Kidney (tissue), 14 donors: ENCODE results near the gene KRT73. TPM values are rescaled to one million over a fixed set of nuclear protein-coding genes. Genes with fewer than 3 reads are reported as not detected.

ENCODE experiments used
- DNase-seq, 5 donors: peaks; one replicate each; pipeline ENCODE4 v3.0.0-alpha.2; 2013 to 2020
- FAIRE-seq: peaks from 2 replicates; lab custom pipeline; 2012; peaks lifted over from hg19 to GRCh38; lab: Jason Lieb, UNC
- H3K27ac ChIP-seq, 2 donors: one replicate each; pipeline ENCODE4 v1.7.0; 2013; ENCODE audit warnings: low read depth in 2 of 2, low read length in 2 of 2, inconsistent platforms in 1 of 2
- H3K27me3 ChIP-seq: one replicate; pipeline ENCODE4 v1.7.1; 2013; ENCODE audit warnings: low read length, inconsistent platforms; ENCODE audit not compliant: control insufficient read depth, insufficient read depth
- H3K36me3 ChIP-seq, 3 donors: one replicate each; pipeline versions ENCODE4 v1.7.0 to v1.7.1; 2013; ENCODE audit warnings: low read length in 3 of 3, control low read depth in 1 of 3, inconsistent platforms in 1 of 3; ENCODE audit not compliant: insufficient read depth in 3 of 3, control insufficient read depth in 2 of 3
- H3K4me1 ChIP-seq, 3 donors: one replicate each; pipeline versions ENCODE4 v1.7.0 to v1.7.1; 2013; ENCODE audit warnings: low read length in 3 of 3, inconsistent platforms in 1 of 3, low read depth in 1 of 3; ENCODE audit not compliant: control insufficient read depth in 2 of 3, insufficient read depth in 2 of 3
- H3K4me3 ChIP-seq, 3 donors: one replicate each; pipeline versions ENCODE4 v1.7.0 to v1.8.1; 2013; ENCODE audit warnings: low read length in 3 of 3, control low read depth in 1 of 3, inconsistent platforms in 1 of 3
- H3K9ac ChIP-seq, 3 donors: one replicate each; pipeline versions ENCODE4 v1.7.0 to v1.7.1; 2013; ENCODE audit warnings: low read length in 3 of 3, control low read depth in 1 of 3, inconsistent platforms in 1 of 3
- H3K9me3 ChIP-seq, 3 donors: one replicate each; pipeline versions ENCODE4 v1.7.0 to v1.7.1; 2013; ENCODE audit warnings: low read length in 3 of 3, control low read depth in 1 of 3, inconsistent platforms in 1 of 3; ENCODE audit not compliant: control insufficient read depth in 2 of 3, insufficient read depth in 1 of 3
- intact Hi-C: fragments of 100-400 bp; cut with DNase I; formaldehyde crosslinking; loops from one replicate; pipeline ENCODE4 v1.11.1; 2022
- polyA plus RNA-seq: library from polyadenylated mRNA; stranded (reverse); fragments of 350-450 nt; fragmentation: Illumina TruSeq; extraction: RNeasy Lipid Tissue Mini Kit (QIAGEN cat#74804); gene quantifications from one replicate; pipeline ENCODE4 v1.2.3, GENCODE V29; 2014; ENCODE audit warnings: low read depth, low replicate concordance; ENCODE audit not compliant: insufficient read depth
- total RNA-seq: library from RNA; stranded (reverse); fragmentation: NEBNext Ultra II Directional; extraction: Animal tissue kit (Norgen Biotek cat#: 25700); gene quantifications from one replicate; pipeline ENCODE4 v1.2.1, GENCODE V29; 2021
- TF ChIP-seq, protein P1 (sequence below): IDR thresholded peaks from 3 replicates; pipeline ENCODE4 v1.5.1; 2012; ENCODE audit warnings: mild to moderate bottlenecking, moderate library complexity, borderline replicate concordance; ENCODE audit not compliant: insufficient read depth; ENCODE audit errors: extremely low read depth
- donor health status: control.
- donor health status: control.
- donor health status: control.
- donor health status: control.
- donor health status: control.
- donor health status: DM: yes; HTN: yes; CAD: no.
- donor health status: Normal renal cell carcinoma (clear cell type).

KRT73 gene
- total and polyA plus RNA-seq, 2 donors from 2014 or later, result not detected

- Histone ChIP-seq H3K27me3 (no peaks in the 10 kb centered on the region), H3K9me3 (no peaks in the 10 kb centered on the region), H3K9ac (no peak overlapping the region), H3K27ac (no peak overlapping the region), H3K4me3 (no peak overlapping the region), H3K36me3 (no peaks in the 10 kb centered on the region), H3K4me1 (no peaks in the 10 kb centered on the region)
- intact Hi-C loops, result loop anchor here (5.0 kb wide), 1 partner anchor 297 kb away; no protein-coding TSS in a partner anchor
- TF ChIP-seq, protein P1, sequence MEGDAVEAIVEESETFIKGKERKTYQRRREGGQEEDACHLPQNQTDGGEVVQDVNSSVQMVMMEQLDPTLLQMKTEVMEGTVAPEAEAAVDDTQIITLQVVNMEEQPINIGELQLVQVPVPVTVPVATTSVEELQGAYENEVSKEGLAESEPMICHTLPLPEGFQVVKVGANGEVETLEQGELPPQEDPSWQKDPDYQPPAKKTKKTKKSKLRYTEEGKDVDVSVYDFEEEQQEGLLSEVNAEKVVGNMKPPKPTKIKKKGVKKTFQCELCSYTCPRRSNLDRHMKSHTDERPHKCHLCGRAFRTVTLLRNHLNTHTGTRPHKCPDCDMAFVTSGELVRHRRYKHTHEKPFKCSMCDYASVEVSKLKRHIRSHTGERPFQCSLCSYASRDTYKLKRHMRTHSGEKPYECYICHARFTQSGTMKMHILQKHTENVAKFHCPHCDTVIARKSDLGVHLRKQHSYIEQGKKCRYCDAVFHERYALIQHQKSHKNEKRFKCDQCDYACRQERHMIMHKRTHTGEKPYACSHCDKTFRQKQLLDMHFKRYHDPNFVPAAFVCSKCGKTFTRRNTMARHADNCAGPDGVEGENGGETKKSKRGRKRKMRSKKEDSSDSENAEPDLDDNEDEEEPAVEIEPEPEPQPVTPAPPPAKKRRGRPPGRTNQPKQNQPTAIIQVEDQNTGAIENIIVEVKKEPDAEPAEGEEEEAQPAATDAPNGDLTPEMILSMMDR, result no peak
- FAIRE-seq, result no peak
- DNase-seq, result peak in 1 of 5 donors; percentile 2
Observed at GRCh38 chr12:52580496-52580895, 37.9 kb downstream of the KRT73 start.

- DNase-seq (peak in 2 of 5 donors; percentile 19 to 27), FAIRE-seq (no peak)
- Histone ChIP-seq H3K27ac (no peak overlapping the region), H3K4me1 (no peaks in the 10 kb centered on the region), H3K36me3 (no peaks in the 10 kb centered on the region), H3K4me3 (no peak overlapping the region), H3K9ac (no peak overlapping the region), H3K9me3 (no peaks in the 10 kb centered on the region), H3K27me3 (no peaks in the 10 kb centered on the region)
- intact Hi-C loops, result loop anchor here (5.0 kb wide), 1 partner anchor 298 kb away; no protein-coding TSS in a partner anchor
- TF ChIP-seq, protein P1, result no peak
Observed at GRCh38 chr12:52579468-52580465, 38.6 kb downstream of the KRT73 start.

- DNase-seq (no peak), FAIRE-seq (no peak)
- no peaks in the 10 kb centered on the region for H3K9me3 ChIP-seq
- no peaks in the 10 kb centered on the region for H3K27me3 ChIP-seq
- no peak overlapping the region for H3K4me3 ChIP-seq
- no peaks in the 10 kb centered on the region for H3K36me3 ChIP-seq
- TF ChIP-seq, protein P1, result no peak
- H3K9ac ChIP-seq, result no peak overlapping the region
- no peaks in the 10 kb centered on the region for H3K4me1 ChIP-seq
- intact Hi-C loops, result no loop called here
- no peak overlapping the region for H3K27ac ChIP-seq
Observed at GRCh38 chr12:52578469-52578868, 39.9 kb downstream of the KRT73 start.
